Measurements from ENCODE around the gene MRPL36. TPM values are rescaled to one million over a fixed set of nuclear protein-coding genes. Genes with fewer than 3 reads are reported as not detected.
"Not testable (repeated sequence)": the region's sequence is repeated elsewhere in the genome, so short reads cannot be mapped to it uniquely, and the experiment has no call there.

Gene MRPL36
- total RNA-seq, 1 experiment from 2014 or later, result 116 TPM

DNA sequence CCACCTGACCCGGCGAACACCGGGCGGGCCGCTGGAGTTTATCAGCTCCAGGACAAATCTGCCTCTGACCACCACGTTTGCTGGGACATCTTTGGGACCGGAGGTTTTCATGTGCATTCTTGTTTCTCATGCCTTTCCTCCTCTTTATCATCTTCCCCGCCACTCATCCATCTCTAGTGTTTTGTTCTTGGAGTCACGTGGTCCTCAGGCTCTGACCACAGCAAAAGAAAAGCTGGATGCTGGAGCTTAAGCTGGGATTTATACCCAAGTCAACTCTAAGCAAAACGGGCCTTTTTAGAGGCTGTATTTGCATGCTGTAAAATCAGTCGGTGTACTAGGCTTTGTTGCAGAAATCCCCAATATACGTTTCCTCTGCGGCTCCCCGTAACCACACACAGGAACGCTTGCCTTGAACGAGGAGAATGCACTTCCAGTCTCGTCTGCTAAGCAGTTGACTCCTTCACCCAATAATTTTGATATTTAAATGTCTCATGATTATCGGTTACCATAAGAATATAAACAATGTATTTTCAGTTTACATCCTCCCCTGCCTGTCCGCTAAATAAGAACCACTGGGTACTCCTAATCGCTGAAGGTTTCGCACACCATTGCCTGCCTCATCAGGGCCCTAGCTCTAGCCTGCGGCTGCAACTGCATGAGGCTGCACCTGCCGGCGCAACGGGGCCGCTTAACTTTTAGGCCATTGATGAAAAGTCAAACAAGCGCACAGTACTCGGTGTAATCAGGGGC lies 1.0 kb upstream of the MRPL36 start:
- ChIA-PET POLR2A (ENCODE audit: unreplicated experiment) (no interaction called here), CTCF (interaction anchor here (0.6 kb wide), 1 partner anchor 1046 kb away, joined by 3 read pairs; no protein-coding TSS in a partner anchor)
- Histone ChIP-seq H3K9me2 (replicated peaks; ENCODE audit: low read length) (no peaks in the 10 kb centered on the region), H3K4me1 (ENCODE audit: insufficient read depth, low read length) (peaks cover 25% of the 10 kb centered on the region), H3K4me2 (ENCODE audit: low read length) (peak overlapping the region; percentile 95), H3K36me3 (ENCODE audit: low read depth, low read length) (peaks cover 47% of the 10 kb centered on the region), H3K9me3 (ENCODE audit: low read length) (no peaks in the 10 kb centered on the region), H4K20me1 (ENCODE audit: low read length) (peaks cover 12% of the 10 kb centered on the region; the same call in 1 of the 2 replicates), H3K9ac (ENCODE audit: low read length) (peak overlapping the region; percentile 97), H2AFZ (ENCODE audit: low read length) (peak overlapping the region; percentile 82), H3K27ac (ENCODE audit: low read length) (peak overlapping the region; percentile 59), H3K4me3 (ENCODE audit: low read length) (peak overlapping the region; percentile 97), H3F3A (ENCODE audit: low read length, unreplicated experiment) (no peaks in the 10 kb centered on the region), H3K79me2 (ENCODE audit: low read length) (peaks cover 87% of the 10 kb centered on the region), H3K27me3 (ENCODE audit: low read length) (no peaks in the 10 kb centered on the region)
- DNase-seq, result peak; percentile 11
- BruUV-seq (replicated peaks), result TSS peak; percentile 11
- peak; percentile 39 for ATAC-seq
- intact Hi-C loops (cut with micrococcal nuclease), result loop anchor here (2.0 kb wide), 1 partner anchor 28 kb away; no protein-coding TSS in a partner anchor
- TF ChIP-seq EZH2phosphoT487 (IDR thresholded peaks at IDR 0.05; ENCODE audit: borderline replicate concordance, low read length) (no peak), EZH2 (IDR thresholded peaks at IDR 0.05; ENCODE audit: low read length, unreplicated experiment) (no peak)
- TF ChIP-seq, protein P1, sequence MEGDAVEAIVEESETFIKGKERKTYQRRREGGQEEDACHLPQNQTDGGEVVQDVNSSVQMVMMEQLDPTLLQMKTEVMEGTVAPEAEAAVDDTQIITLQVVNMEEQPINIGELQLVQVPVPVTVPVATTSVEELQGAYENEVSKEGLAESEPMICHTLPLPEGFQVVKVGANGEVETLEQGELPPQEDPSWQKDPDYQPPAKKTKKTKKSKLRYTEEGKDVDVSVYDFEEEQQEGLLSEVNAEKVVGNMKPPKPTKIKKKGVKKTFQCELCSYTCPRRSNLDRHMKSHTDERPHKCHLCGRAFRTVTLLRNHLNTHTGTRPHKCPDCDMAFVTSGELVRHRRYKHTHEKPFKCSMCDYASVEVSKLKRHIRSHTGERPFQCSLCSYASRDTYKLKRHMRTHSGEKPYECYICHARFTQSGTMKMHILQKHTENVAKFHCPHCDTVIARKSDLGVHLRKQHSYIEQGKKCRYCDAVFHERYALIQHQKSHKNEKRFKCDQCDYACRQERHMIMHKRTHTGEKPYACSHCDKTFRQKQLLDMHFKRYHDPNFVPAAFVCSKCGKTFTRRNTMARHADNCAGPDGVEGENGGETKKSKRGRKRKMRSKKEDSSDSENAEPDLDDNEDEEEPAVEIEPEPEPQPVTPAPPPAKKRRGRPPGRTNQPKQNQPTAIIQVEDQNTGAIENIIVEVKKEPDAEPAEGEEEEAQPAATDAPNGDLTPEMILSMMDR (conservative IDR thresholded peaks at IDR 0.05; ENCODE audit: low read depth, low read length), result no peak

DNA sequence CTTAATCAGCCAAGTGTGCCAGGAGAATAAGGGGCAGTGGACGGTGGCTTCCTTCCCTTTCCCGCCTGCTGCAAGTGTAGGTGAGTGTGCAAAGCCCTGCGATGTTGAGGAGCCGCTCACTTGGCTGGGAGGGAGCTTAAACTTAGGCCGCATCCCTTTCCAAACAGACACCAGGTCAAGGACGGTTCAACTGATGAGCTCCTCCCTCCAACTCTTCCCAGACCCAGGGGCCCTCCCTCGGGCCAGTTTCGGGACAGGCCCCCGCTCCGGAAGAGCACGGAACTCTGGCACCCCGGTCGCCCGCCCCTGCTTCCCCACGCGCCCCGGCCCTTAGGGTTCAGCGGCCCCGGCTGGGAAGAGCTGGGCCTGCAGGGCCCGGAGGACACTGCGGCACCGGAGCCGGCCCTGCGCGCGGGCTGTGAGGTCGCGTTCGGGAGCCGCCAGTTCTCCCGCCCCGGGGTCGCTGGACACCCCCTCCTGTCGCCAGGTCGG lies 481 bp downstream of the MRPL36 start:
- H3K9ac ChIP-seq (ENCODE audit: low read length), result peak overlapping the region; percentile 97
- no peak for DNase-seq
- ChIA-PET POLR2A (ENCODE audit: unreplicated experiment) (no interaction called here), CTCF (interaction anchor here (0.6 to 0.8 kb wide), 2 partner anchors 26 to 58 kb away, joined by 3 to 7 read pairs; no protein-coding TSS in a partner anchor)
- no peaks in the 10 kb centered on the region for H3K27me3 ChIP-seq (ENCODE audit: low read length)
- H3K4me2 ChIP-seq (ENCODE audit: low read length), result peak overlapping the region; percentile 95
- H3K4me3 ChIP-seq (ENCODE audit: low read length), result peak overlapping the region; percentile 97
- TF ChIP-seq, protein P1 (conservative IDR thresholded peaks at IDR 0.05; ENCODE audit: low read depth, low read length), result no peak
- TF ChIP-seq EZH2 (IDR thresholded peaks at IDR 0.05; ENCODE audit: low read length, unreplicated experiment) (no peak), EZH2phosphoT487 (IDR thresholded peaks at IDR 0.05; ENCODE audit: borderline replicate concordance, low read length) (no peak)
- H3K79me2 ChIP-seq (ENCODE audit: low read length), result peaks cover 72% of the 10 kb centered on the region
- ATAC-seq, result peak; percentile 3
- peaks cover 33% of the 10 kb centered on the region for H3K36me3 ChIP-seq (ENCODE audit: low read depth, low read length)
- intact Hi-C loops (cut with micrococcal nuclease), result no loop called here
- no TSS peak for BruUV-seq (replicated peaks)
- H3K27ac ChIP-seq (ENCODE audit: low read length), result peak overlapping the region; percentile 19
- H3K4me1 ChIP-seq (ENCODE audit: insufficient read depth, low read length), result peaks cover 37% of the 10 kb centered on the region
- no peaks in the 10 kb centered on the region for H3K9me3 ChIP-seq (ENCODE audit: low read length)
- no peaks in the 10 kb centered on the region for H3K9me2 ChIP-seq (replicated peaks; ENCODE audit: low read length)
- H4K20me1 ChIP-seq (ENCODE audit: low read length), result peaks cover 12% of the 10 kb centered on the region; the same call in 1 of the 2 replicates
- no peaks in the 10 kb centered on the region for H3F3A ChIP-seq (ENCODE audit: low read length, unreplicated experiment)
- H2AFZ ChIP-seq (ENCODE audit: low read length), result 0 out of 2 replicates have a peak overlapping the region, but pooled peaks have one; percentile 17

DNA sequence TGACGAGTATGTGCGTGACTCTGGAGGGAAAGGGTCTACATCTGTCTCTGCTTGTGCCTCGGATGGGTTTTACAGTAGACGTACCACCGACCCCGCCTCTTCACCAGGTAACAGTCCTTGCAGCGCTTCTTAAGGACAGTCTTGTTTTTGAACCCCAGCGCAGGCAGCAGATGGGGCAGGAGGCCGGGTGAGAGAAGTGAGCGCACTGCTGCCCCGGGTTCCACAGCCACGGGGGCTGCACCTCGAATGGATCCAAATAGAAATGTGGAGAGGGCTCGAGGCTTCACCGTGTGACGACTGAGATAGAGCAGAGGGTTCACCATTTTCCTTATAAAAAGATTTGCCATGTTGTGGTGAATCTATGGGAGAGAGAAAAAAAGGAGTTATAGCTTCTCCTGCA lies 1.0 kb downstream of the MRPL36 start:
- POLR2A ChIA-PET (ENCODE audit: unreplicated experiment); intact Hi-C loops (cut with micrococcal nuclease); H3K9me2 ChIP-seq (replicated peaks; ENCODE audit: low read length); H3K9me3 ChIP-seq (ENCODE audit: low read length); ATAC-seq; H2AFZ ChIP-seq (ENCODE audit: low read length); H3K27me3 ChIP-seq (ENCODE audit: low read length); CTCF ChIA-PET; H3F3A ChIP-seq (ENCODE audit: low read length, unreplicated experiment); DNase-seq; H3K27ac ChIP-seq (ENCODE audit: low read length): not testable (repeated sequence)
- Histone ChIP-seq H3K4me3 (ENCODE audit: low read length) (peak overlapping the region; percentile 97), H4K20me1 (ENCODE audit: low read length) (peaks cover 12% of the 10 kb centered on the region; the same call in 1 of the 2 replicates), H3K79me2 (ENCODE audit: low read length) (peaks cover 67% of the 10 kb centered on the region), H3K36me3 (ENCODE audit: low read depth, low read length) (peaks cover 27% of the 10 kb centered on the region), H3K4me1 (ENCODE audit: insufficient read depth, low read length) (peaks cover 43% of the 10 kb centered on the region), H3K4me2 (ENCODE audit: low read length) (peak overlapping the region; percentile 95), H3K9ac (ENCODE audit: low read length) (peak overlapping the region; percentile 97)
- BruUV-seq (replicated peaks), result TSS peak; percentile 40
